HG03139 (cell line): Measurements from ENCODE around the gene CD8A.
"Not testable (repeated sequence)": the region's sequence is repeated elsewhere in the genome, so short reads cannot be mapped to it uniquely, and the experiment has no call there.

Experiments used
- ATAC-seq: cut with Tn5 transposase; IDR thresholded peaks from one replicate; pipeline ENCODE4 v1.9.1; 2021; ENCODE audit not compliant: unreplicated experiment

CD8A gene

GRCh38 chr2:86741889-86742498, 48.7 kb downstream of the CD8A start:
- ATAC-seq: not testable (repeated sequence)

GRCh38 chr2:86739889-86740288, 50.8 kb downstream of the CD8A start:
- ATAC-seq: not testable (repeated sequence)

GRCh38 chr2:86739485-86739884, 51.2 kb downstream of the CD8A start:
- ATAC-seq: not testable (repeated sequence)

GRCh38 chr2:86734896-86735295, 55.8 kb downstream of the CD8A start:
- not testable (repeated sequence) for ATAC-seq
